ENCODE measurements around the gene SACS.

The SACS gene, protein sequence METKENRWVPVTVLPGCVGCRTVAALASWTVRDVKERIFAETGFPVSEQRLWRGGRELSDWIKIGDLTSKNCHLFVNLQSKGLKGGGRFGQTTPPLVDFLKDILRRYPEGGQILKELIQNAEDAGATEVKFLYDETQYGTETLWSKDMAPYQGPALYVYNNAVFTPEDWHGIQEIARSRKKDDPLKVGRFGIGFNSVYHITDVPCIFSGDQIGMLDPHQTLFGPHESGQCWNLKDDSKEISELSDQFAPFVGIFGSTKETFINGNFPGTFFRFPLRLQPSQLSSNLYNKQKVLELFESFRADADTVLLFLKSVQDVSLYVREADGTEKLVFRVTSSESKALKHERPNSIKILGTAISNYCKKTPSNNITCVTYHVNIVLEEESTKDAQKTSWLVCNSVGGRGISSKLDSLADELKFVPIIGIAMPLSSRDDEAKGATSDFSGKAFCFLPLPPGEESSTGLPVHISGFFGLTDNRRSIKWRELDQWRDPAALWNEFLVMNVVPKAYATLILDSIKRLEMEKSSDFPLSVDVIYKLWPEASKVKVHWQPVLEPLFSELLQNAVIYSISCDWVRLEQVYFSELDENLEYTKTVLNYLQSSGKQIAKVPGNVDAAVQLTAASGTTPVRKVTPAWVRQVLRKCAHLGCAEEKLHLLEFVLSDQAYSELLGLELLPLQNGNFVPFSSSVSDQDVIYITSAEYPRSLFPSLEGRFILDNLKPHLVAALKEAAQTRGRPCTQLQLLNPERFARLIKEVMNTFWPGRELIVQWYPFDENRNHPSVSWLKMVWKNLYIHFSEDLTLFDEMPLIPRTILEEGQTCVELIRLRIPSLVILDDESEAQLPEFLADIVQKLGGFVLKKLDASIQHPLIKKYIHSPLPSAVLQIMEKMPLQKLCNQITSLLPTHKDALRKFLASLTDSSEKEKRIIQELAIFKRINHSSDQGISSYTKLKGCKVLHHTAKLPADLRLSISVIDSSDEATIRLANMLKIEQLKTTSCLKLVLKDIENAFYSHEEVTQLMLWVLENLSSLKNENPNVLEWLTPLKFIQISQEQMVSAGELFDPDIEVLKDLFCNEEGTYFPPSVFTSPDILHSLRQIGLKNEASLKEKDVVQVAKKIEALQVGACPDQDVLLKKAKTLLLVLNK (N-terminal part only)

DNA sequence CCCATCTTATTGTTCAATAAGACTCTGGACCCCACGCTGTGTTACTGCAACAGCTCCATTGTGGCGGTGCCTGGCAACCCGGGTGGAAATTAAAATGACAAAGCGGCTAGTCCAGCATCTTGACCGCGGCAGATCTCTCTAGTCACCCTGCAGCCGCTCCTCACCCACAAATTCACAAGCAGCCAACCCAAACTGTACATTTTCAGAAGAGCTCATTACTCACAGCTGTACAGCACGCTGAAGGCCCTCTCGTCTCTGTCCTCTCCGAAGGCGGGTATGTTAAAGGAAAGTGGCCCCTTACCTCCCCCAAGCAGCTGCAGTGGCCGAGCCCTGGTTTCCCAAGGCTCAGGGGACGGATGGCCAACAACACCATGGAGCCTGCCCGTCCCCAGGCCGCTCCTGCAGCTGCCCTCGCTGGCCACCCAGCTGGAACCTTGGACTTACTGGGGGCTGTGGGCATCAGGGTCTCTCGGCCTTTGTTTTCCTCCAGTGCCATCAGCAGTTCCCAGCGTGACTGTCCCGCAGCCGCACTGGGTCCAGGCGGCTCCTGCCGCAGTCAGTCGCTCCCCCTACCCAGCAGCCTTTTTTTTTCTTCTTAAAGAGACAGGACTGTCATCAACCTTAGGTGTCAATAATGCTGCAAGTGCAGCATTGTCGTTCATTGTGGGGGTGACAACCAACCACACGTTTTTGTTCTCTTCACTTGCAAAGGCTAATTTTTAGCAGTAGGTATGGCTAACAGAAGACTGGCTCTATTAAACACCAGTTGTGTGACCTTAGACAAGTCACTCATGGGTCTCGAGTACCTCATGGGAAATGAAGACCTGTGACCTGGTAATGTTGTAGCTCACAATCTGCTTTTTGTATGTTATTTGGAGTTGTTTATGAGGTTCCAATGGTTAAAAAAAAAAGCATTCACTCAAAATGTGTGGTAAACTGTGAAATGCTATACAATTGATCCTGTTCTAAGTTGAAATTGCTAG, at the start of gene SACS:
Gene SACS (minus strand): TSS at position 532 of the 983 bp plus-strand sequence. CDS start 22,463 bp downstream, outside the sequence.
- DNase-seq (ENCODE audit: extremely low read depth, low read depth) = no peak
- TF ChIP-seq, protein P1, sequence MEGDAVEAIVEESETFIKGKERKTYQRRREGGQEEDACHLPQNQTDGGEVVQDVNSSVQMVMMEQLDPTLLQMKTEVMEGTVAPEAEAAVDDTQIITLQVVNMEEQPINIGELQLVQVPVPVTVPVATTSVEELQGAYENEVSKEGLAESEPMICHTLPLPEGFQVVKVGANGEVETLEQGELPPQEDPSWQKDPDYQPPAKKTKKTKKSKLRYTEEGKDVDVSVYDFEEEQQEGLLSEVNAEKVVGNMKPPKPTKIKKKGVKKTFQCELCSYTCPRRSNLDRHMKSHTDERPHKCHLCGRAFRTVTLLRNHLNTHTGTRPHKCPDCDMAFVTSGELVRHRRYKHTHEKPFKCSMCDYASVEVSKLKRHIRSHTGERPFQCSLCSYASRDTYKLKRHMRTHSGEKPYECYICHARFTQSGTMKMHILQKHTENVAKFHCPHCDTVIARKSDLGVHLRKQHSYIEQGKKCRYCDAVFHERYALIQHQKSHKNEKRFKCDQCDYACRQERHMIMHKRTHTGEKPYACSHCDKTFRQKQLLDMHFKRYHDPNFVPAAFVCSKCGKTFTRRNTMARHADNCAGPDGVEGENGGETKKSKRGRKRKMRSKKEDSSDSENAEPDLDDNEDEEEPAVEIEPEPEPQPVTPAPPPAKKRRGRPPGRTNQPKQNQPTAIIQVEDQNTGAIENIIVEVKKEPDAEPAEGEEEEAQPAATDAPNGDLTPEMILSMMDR (IDR thresholded peaks at IDR 0.05; ENCODE audit: low read depth, low read length) = no peak

DNA sequence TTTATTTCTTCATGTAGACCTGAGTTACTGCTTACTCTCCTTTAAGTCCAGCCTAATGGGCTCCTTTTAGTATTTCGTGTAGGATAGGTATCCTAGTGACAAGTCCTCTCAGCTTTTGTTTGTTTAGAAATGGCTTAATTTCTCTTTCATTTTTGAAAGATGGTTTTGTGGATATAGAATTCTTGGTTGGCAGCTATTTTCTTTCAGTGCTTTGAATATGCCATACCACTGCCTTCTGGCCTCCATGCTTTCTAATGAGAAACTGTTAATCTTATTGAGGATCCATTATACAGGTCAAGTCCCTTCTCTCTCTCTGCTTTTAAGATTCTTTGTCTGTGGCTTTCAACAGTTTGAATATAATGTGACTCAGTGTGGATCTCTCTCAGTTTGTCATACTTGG, 46.8 kb upstream of the SACS start:
- TF ChIP-seq, protein P1 (IDR thresholded peaks at IDR 0.05; ENCODE audit: low read depth, low read length) = no peak
- no peak for DNase-seq (ENCODE audit: extremely low read depth, low read depth)

DNA sequence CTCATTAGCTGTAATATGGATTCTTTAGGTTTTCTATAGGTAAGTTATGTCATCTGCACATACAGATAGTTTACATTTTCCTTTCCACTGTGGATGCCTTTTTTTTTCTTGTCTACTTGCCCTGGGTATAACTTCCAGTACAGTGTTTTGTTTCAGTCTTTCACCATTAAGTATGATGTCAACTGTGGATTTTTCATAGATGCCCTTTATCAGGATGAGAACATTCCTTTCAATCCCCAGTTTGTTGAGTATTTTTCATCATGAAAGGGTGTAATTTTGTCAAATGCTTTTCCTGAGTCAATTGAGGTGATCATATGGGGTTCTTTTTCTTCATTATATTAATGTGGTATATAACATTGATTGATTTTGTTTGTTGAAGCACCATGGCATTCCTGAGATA, 43.6 kb upstream of the SACS start:
- DNase-seq (ENCODE audit: extremely low read depth, low read depth) = no peak
- TF ChIP-seq, protein P1 (IDR thresholded peaks at IDR 0.05; ENCODE audit: low read depth, low read length) = no peak

DNA sequence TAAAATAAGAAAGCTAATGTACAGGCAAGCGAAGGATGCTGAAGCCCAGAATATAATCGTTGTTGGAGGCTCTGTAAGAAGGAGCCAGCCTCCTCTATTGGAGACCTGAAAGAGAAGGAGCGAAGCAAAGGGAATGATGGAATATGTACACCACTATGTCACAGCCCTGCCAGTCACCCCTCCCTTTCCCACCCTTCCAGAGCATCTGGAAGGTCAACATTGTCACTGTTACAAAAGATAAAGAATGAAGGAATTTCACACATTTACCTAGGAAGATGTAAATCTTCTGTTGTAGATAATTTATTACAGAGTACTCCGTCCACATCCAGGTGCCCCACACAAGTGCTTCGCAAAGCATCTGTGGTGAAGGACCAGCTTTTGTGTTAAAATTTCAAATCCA, 39.7 kb upstream of the SACS start:
- TF ChIP-seq, protein P1 (IDR thresholded peaks at IDR 0.05; ENCODE audit: low read depth, low read length) = no peak
- DNase-seq (ENCODE audit: extremely low read depth, low read depth) = no peak

DNA sequence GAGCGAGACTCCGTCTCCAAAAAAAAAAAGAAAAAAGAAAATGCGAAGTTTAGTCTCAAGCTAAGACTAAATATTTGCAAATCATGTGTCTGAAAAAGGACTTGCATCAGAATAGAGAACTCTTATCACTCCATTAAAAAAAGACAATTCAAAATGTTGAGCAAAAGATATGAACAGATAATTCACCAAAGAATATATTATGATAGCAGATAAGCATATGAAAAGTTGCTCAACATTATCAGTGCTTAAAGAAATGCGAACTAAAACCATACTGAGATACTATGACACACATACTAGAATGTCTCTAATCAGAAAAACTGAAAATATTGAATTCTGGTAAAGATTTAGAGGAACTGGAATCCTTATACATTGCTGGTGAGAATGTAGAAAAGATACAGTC, 38.7 kb upstream of the SACS start:
- TF ChIP-seq, protein P1 (IDR thresholded peaks at IDR 0.05; ENCODE audit: low read depth, low read length) = no peak
- DNase-seq (ENCODE audit: extremely low read depth, low read depth) = no peak

DNA sequence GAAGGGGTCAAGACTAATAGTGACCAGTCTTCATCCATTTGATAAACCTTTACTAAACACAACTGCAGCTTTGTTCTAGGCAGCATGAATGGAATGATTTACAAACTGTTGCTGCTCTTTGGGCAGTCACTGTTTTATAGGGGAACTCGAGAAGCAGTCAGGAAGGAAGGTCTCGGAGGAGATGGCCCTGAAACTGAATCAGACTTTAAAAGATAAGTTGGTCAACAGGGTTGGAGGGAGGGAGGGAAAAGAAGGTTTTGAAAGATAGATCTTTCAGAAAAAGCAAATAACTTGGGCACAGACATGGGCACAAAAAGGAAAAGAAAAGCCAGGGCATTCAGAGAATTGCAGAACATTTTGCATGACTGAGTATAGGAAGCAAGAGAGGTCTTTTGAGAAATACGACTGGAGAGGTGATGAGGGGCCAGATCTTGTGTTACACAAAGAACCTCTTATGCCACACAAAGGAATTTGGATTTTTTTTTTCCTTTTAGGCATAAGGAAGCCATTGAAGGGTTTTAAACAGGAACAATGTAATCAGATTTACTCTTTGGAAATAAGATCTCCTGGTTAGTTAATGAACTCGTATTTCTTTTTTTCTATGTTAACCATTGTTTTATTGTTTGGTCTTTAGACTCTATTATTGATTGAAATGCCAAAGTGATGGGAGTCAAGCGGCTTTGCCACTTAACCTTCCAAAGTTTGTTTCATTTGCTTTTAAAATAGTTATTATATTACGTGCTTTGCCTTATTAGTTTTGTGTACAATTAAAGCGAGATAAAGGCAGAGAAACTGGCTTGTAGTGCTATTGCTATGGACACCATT, 37.5 kb upstream of the SACS start:
- no peak for DNase-seq (ENCODE audit: extremely low read depth, low read depth)
- TF ChIP-seq, protein P1 (IDR thresholded peaks at IDR 0.05; ENCODE audit: low read depth, low read length) = no peak

All from AG09319 (cell line).